GM23248 (cell line): ENCODE results near the gene RANBP9.

Experiments
- EZH2 ChIP-seq: fragments of 200-600 bp; sonication (generic); IDR thresholded peaks from 2 replicates; pipeline ENCODE4 v1.6.1; 2018; ENCODE audit warnings: antibody characterized with exemption, mild to moderate bottlenecking; ENCODE audit not compliant: insufficient read depth, poor library complexity, severe bottlenecking
- EZH2phosphoT487 ChIP-seq: fragments of 200-600 bp; sonication (generic); IDR thresholded peaks from 2 replicates; pipeline ENCODE4 v1.6.1; 2018; ENCODE audit warnings: antibody characterized with exemption, moderate library complexity, mild to moderate bottlenecking, low read depth; ENCODE audit not compliant: insufficient read depth

DNA sequence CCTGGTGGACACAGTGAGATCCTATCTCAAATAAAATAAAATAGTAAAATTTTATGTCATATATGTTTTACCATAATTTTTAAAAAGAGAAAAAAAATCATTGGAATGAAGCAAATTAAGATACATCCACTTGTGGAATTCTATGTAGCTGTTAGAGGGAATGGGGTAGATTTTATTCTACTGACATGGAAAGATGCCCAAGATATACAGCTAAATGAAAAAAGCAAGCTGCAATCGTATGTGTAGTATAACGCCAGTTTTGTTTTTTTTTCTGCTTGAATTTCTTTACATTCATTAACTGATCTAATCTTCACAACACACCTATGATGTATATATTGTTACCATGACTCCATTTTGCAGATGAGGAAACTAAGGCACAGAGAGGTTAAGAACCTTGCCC is 23.4 kb upstream of the RANBP9 start:
- TF ChIP-seq EZH2phosphoT487 (no peak), EZH2 (no peak)
